ENCODE results near the gene TNRC6B. TPM values are rescaled to one million over a fixed set of nuclear protein-coding genes. Genes with fewer than 3 reads are reported as not detected.

Gene TNRC6B
- total RNA-seq, 1 donor: 26.4 TPM

DNA sequence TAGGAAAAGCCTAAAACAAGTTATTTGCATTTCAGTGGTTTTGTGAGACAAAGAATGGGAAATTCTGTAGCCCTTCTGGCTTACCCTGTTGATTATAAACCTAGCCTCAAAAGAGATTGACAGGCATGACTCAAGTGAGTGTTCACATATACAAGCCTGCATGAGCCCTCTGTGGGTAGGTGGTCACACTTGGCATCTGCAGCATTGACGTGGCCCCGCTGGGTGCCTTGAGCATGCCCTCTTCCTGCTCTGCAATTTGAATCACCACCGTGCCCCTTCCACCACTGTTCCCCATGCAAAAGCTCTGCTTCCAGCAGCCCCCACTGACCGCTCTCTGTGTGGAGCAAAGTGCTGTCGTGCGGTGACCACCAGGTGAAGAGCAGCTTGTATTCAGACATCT, 147.6 kb downstream of the TNRC6B start:
- Histone ChIP-seq H3K36me3 (ENCODE audit: insufficient read depth, low read length) (peaks cover 34% of the 10 kb centered on the region), H3K4me2 (ENCODE audit: insufficient read depth, low read length) (no peak overlapping the region), H3K4me1 (ENCODE audit: insufficient read depth, low read length) (peaks cover 4% of the 10 kb centered on the region), H2AFZ (ENCODE audit: low read length) (no peak overlapping the region), H3K79me2 (ENCODE audit: insufficient read depth, low read length) (no peaks in the 10 kb centered on the region), H3K27me3 (ENCODE audit: insufficient read depth, low read length) (no peaks in the 10 kb centered on the region), H3K9me3 (ENCODE audit: low read depth, low read length) (no peaks in the 10 kb centered on the region), H3K27ac (ENCODE audit: low read depth, low read length) (no peak overlapping the region), H3K4me3 (ENCODE audit: insufficient read depth, low read length) (no peak overlapping the region), H4K20me1 (ENCODE audit: insufficient read depth, low read length) (no peaks in the 10 kb centered on the region)
- DNase-seq (ENCODE audit: insufficient read length, low spot score, missing footprints): no peak
- TF ChIP-seq, protein P1, sequence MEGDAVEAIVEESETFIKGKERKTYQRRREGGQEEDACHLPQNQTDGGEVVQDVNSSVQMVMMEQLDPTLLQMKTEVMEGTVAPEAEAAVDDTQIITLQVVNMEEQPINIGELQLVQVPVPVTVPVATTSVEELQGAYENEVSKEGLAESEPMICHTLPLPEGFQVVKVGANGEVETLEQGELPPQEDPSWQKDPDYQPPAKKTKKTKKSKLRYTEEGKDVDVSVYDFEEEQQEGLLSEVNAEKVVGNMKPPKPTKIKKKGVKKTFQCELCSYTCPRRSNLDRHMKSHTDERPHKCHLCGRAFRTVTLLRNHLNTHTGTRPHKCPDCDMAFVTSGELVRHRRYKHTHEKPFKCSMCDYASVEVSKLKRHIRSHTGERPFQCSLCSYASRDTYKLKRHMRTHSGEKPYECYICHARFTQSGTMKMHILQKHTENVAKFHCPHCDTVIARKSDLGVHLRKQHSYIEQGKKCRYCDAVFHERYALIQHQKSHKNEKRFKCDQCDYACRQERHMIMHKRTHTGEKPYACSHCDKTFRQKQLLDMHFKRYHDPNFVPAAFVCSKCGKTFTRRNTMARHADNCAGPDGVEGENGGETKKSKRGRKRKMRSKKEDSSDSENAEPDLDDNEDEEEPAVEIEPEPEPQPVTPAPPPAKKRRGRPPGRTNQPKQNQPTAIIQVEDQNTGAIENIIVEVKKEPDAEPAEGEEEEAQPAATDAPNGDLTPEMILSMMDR (IDR thresholded peaks at IDR 0.05; ENCODE audit: extremely low read depth, low read depth, low read length): no peak

DNA sequence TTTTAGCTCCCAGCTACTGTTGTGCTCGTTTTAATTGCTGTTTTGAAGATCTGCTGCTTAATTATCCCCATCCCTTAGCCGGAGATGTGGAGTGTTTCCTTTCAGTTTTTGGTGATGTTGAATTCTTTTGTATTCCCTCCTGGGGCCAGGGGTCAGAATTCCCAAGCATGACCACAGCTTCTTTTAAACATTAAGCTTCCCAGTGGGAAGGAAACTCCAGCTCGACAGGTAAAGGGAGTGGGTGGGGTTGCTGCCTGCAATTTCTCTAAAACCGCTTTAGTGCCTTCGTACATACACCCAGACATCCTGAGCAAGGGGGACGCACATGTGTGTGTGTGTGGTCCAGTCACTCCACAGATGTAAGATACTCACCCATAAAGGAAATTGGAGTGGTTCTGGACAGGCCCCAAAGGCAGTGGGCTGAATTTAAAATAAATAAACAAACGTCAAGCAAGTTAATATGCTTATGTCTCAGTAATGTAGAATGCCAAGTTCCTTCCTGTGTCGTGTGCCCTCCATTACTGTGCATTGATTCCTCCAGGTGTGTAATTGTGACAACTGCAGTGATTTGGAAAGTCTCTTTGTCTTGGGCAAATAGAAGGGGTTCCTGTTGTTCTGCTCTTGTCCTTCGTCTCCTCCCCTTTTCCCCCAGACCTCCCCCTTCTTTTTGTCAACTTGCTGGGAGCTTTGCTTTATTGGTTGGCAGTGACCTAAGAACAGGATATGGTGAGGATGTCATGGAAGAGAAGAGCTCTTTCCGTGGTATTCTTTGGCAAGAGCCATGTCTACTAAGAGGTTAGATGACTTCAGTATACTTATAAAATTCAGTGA, 149.4 kb downstream of the TNRC6B start:
- H3K36me3 ChIP-seq (ENCODE audit: insufficient read depth, low read length): peaks cover 22% of the 10 kb centered on the region
- H3K4me1 ChIP-seq (ENCODE audit: insufficient read depth, low read length): peaks cover 4% of the 10 kb centered on the region
- no peaks in the 10 kb centered on the region for H4K20me1 ChIP-seq (ENCODE audit: insufficient read depth, low read length)
- H3K4me3 ChIP-seq (ENCODE audit: insufficient read depth, low read length): no peak overlapping the region
- H3K27ac ChIP-seq (ENCODE audit: low read depth, low read length): no peak overlapping the region
- H2AFZ ChIP-seq (ENCODE audit: low read length): no peak overlapping the region
- no peaks in the 10 kb centered on the region for H3K79me2 ChIP-seq (ENCODE audit: insufficient read depth, low read length)
- H3K9me3 ChIP-seq (ENCODE audit: low read depth, low read length): no peaks in the 10 kb centered on the region
- H3K27me3 ChIP-seq (ENCODE audit: insufficient read depth, low read length): no peaks in the 10 kb centered on the region
- H3K4me2 ChIP-seq (ENCODE audit: insufficient read depth, low read length): no peak overlapping the region
- TF ChIP-seq, protein P1 (IDR thresholded peaks at IDR 0.05; ENCODE audit: extremely low read depth, low read depth, low read length): no peak
- DNase-seq (ENCODE audit: insufficient read length, low spot score, missing footprints): no peak

DNA sequence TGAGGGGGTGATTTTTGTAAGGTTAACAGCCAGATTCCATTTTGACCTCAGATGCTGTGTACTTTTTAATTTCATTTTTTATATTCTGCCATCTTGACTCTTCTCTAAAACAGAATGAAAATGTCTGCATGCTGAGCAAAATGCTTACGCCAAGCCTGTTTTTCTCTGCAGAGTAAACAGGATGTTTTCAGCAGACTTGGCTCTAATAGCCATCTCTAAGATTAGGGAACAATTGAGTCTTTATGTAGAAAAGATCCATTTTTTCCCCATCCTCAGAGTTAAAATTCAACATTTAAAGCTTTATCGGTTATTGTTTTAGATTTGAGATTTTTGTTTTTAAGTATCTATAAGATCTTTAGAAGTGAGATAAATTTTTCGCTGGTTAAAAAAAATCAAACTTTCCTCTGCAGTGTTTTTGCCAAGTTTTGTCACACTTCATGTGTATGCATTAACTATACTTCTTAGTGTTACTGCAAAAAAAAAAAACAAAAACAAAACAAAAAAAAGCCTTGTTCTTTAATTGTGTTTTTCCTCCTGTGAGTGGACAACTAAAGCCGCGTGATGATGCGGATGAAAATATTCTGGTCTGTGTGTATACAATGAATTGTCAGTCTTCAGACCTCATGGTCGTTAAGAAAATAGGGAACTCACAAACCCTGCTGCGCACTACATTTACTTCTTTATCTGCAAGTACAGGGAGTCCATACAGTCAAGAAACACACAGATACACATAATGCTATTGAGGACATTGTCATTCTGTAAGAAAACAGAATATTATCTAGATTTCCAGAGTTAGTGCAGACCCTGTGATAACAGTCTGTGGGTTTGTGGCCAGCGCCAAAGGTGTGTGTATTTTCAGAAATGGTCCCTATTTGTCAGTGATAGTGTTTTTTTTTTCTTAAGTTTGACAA, 151.1 kb downstream of the TNRC6B start:
- Histone ChIP-seq H3K4me2 (ENCODE audit: insufficient read depth, low read length) (no peak overlapping the region), H3K27ac (ENCODE audit: low read depth, low read length) (no peak overlapping the region), H3K9me3 (ENCODE audit: low read depth, low read length) (no peaks in the 10 kb centered on the region), H2AFZ (ENCODE audit: low read length) (no peak overlapping the region), H3K4me1 (ENCODE audit: insufficient read depth, low read length) (peaks cover 4% of the 10 kb centered on the region), H3K27me3 (ENCODE audit: insufficient read depth, low read length) (no peaks in the 10 kb centered on the region), H3K79me2 (ENCODE audit: insufficient read depth, low read length) (no peaks in the 10 kb centered on the region), H4K20me1 (ENCODE audit: insufficient read depth, low read length) (no peaks in the 10 kb centered on the region), H3K36me3 (ENCODE audit: insufficient read depth, low read length) (peaks cover 14% of the 10 kb centered on the region), H3K4me3 (ENCODE audit: insufficient read depth, low read length) (no peak overlapping the region)
- no peak for DNase-seq (ENCODE audit: insufficient read length, low spot score, missing footprints)
- TF ChIP-seq, protein P1 (IDR thresholded peaks at IDR 0.05; ENCODE audit: extremely low read depth, low read depth, low read length): no peak

DNA sequence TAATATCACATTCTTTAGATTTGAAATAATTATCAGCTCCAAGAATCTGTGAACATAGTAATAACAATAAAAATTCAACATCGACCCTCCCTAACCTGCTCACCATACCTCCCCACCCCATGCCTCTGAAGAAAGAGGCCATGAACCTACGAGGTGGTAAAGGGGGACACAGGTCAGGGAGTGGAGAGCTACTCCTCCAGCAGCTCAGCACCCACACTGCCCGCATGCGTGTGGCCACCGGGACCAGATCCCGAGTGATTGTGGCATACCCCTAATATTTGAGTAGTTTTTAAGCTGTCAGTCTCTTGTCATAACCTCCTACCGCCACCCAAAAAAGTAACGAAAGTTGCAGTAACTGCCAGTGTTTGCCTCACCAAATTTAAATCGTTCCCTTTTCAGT, 151.7 kb downstream of the TNRC6B start:
- no peak overlapping the region for H3K27ac ChIP-seq (ENCODE audit: low read depth, low read length)

More for the DNA sequence above, 151.7 kb downstream of the TNRC6B start:
- no peak overlapping the region for H3K4me2 ChIP-seq (ENCODE audit: insufficient read depth, low read length)
- no peak overlapping the region for H3K4me3 ChIP-seq (ENCODE audit: insufficient read depth, low read length)
- DNase-seq (ENCODE audit: insufficient read length, low spot score, missing footprints): no peak
- H3K36me3 ChIP-seq (ENCODE audit: insufficient read depth, low read length): peaks cover 11% of the 10 kb centered on the region
- H4K20me1 ChIP-seq (ENCODE audit: insufficient read depth, low read length): no peaks in the 10 kb centered on the region
- no peaks in the 10 kb centered on the region for H3K27me3 ChIP-seq (ENCODE audit: insufficient read depth, low read length)
- H2AFZ ChIP-seq (ENCODE audit: low read length): no peak overlapping the region
- TF ChIP-seq, protein P1 (IDR thresholded peaks at IDR 0.05; ENCODE audit: extremely low read depth, low read depth, low read length): no peak
- H3K9me3 ChIP-seq (ENCODE audit: low read depth, low read length): no peaks in the 10 kb centered on the region
- H3K4me1 ChIP-seq (ENCODE audit: insufficient read depth, low read length): peaks cover 4% of the 10 kb centered on the region
- no peaks in the 10 kb centered on the region for H3K79me2 ChIP-seq (ENCODE audit: insufficient read depth, low read length)
